Globus pallidus (tissue), 1 donor: ENCODE measurements around the gene RAC2.

Experiments used
- DNase-seq: peaks from one replicate; pipeline ENCODE4 v3.0.0-alpha.2; 2015; ENCODE audit warnings: low spot score

Gene RAC2

DNA sequence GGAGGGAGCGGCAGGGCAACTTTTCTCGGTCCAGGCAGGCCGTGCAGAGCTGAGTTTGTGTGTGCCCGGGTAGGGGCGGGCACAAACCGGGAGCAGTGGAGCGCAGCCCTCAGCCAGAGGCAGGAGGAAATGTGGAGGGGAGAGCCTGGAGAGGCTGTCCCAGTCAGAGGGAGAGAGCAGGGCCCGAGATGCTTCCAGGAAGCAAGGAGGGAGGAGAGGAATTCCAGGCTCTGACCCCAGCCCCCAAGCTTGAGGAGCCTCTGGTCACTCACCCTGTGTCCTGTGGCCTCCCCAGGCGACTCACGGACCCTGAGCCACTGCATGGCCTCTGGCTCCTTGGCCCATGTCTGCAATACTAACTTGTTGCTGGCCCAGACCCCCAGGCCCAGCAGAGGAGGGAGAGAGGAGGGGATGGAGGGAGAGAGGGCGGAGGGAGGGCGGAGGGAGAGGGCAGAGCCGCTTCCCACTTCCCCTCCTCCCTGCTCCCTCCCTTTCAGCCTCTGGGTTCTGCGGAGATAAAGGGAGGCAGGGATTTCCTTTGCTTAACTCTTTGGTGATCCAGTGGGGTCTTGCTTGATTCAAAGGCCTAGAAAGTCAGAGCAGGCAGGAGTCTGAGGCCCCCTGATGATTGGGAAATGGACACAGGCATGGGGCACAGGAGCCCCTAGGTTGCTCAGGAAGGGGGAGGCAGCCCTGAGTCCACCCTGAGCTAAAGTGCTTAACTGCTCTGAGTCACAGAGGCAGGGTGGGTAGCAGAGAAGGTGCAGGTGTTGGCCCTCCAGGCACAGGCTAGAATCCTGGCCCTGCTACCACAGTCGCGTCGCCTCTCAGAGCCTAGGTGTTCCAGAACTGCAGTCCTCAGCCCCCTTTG is 55.9 kb downstream of the RAC2 start, which contains the start of gene C1QTNF6:
TSS of gene C1QTNF6 (minus strand) at position 357 of the 871 bp plus-strand sequence. CDS start at position 323, 34 bp downstream.
- no peak for DNase-seq

DNA sequence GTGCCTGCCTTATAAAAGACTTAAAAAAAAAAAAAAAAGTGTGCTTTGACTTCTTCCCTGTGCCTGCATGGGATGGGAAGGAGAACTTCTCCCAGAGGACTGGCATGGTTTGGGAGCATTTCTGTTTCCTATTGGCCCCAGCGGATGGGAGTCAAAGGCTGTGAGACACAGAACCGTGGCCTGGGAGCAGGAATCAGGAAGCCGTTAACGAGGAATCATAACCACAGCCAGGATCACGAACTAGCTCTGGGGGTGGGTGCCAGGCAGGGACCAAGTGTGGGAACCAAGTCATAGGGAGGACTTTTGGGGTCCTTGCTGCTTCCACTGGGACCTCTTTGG is 56.5 kb downstream of the RAC2 start:
- DNase-seq: no peak

DNA sequence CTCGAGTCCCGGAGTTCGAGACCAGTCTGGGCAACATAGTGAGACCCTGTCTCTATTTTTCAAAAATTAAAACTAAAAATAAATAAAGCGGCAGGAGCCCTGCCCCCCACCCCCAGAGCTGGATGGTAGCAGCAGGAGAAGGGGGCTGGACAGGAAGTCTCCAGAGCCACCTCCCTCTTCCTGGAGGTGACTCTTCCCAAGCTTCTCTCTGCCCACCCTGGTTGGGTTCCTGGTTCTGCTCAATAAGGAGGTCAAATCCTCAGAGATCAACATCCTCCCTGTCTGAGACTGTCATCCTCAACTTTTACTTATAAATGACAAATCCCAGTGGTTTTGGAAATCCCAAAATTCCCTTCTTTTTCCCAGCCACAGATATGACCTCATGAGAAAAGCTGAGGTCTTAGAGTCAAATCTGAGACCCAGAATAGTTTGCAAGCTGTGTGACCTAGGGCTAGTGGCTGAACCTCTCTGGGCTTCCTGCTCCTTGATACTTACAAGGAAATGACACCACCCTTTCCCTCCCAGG is 57.0 kb downstream of the RAC2 start:
- DNase-seq: no peak

DNA sequence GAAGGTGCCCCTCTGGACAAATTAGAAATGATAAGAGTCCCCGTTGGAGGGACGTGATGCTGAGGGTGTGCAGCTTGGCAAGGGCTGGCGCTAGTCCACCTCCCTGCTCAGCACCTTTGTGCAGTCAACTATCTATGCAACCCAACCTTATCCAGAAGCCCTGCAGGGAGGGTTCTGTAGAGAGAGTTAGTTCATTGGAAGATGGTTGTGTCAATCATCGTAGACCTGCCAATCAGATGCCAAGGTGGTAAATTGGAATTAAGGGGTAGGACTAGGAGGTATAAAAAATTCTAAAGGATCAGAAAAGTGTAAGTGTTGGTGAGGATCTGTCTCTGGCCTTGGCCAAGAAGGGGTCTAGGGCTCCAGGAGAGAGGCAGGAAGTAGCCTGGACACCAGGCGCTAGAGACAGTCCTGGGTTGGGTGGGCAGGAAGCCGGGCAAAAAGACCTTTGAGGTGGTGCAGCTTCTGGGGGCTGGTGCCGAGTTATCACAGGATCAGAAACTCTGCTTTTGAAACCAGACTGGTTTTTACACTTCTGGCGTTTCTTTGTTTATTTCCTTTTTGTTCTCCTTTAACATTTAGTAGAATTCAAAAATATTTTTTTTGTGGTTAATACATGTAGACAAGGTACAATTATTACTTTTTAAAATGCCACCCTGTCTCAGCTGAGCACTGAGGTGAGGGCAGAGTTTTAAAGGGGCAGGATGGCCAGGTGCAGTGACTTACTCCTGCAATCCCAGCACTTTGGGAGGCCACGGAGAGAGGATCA is 57.7 kb downstream of the RAC2 start:
- peak; percentile 28 for DNase-seq

DNA sequence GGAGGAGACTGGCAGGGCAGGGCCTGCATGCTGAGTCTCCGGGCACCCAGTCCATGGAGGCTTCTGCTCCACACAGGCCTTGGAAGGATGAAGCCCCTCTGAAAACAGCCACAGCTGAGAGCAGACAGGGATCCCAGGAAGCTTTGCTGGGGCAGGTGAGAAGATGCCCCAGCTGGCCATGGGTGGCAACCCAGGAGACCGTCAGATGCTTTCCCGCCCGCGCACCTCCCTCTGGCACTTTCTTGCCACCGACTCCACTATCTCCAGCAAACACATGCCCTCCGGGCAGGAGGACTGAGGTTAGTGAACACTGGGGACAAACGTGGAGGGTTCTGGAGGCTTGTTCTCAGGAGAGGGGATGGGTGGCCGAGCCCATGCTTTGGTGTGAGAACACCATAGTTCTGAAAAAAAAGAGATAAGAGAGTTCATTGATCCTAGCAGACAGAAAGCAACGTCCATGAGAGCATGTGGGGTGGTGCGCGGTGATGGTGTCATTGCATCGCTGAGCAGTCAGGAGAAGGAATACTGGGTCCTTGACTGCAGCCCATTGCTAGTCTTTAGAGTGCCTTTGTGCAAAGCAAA is 58.3 kb downstream of the RAC2 start:
- no peak for DNase-seq

DNA sequence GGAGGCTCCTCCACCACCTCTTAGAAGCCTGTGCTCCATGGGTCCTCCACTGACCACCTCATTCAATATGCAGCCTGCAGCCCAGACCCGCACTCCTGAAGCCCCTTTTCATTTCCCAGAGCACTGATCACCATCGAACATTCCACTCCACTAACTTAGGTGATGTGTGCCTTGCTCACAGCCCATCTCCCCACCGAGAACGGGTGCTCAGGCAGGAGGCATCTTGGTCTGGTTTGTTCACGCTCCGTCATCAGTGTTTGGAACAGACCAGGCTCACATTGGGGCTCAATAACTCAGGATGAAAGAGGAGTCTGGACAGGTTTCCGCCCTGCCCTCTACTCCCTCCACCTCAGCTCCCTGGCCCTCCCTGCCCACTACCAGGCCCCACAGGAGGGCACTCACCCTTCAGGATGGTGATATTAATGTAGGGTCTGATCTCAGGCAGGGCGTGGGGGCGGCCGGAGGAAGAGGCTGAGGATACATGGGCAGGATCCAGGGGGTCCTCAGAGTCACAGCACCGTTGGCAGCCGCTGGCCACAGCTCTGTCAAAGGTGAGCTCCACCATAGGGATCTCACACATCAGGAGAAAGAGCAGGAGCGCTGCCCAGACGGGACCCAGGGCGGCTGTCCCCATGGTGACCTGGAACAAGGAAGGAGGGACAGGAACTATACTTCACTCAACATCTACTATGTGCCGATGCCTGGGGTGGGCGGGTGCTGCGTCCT is 59.1 kb downstream of the RAC2 start:
- DNase-seq: no peak

DNA sequence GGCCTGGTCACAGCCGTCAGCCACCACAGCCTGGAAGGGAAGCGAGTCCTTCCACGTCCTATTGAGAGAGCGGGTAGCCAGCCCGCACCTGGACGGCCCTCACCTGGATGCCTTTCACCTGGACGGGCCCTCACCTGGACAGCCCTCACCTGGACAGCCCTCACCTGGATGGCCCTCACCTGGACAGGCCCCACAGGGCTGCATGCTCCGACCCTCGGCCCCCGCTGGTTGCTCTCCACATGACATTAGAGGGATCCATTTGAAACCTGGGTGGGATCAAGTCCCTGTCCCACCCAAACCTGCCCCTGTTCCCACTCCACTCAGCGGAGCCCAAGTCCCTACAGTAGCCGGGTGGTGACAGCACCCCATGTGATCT is 59.7 kb downstream of the RAC2 start:
- DNase-seq: no peak

DNA sequence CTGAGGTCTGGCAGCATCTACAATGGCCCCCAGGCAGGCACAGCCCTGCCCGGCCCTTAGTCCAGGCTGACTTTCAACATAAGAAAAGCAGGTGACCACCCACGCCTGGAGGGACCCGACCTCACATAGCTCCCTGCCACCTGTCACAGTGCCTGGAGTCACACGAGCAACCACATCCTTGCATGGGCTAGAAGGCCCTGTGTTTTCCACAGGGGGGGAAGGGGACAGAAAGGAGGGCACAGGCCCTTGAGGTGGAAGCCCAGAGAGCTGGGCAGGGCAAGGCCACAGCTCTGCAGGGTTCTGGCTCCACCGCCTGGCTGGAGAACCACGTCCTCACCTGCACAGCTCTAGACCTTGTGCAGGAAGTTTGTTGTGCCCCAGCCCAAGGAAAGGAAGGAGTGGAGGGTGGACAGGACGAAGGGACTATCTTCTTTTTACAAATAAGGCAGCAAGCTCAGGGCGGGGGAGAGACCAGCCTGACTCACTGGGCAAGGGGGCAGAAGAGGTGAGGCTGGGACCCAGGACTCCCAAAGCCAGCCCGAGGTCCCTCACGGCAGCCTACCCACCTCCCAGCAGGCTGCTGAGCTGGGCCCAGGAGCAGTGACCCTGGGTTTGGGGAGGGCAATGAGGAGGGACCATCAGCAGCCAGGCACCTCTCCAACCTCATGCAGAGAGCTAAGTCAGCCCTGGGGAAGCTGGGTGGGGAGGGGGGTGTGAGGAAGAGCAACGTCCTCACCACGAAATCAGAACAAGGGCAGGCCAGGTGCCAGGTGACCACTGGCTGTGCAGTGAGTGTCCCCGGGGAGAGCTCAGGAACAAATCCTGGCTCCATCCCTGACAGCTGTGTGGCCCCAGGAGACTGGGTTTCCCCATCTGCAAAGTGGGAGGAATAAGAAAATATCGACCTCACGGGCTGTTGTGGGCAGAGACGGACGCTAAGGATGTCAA is 60.4 kb downstream of the RAC2 start:
- no peak for DNase-seq

DNA sequence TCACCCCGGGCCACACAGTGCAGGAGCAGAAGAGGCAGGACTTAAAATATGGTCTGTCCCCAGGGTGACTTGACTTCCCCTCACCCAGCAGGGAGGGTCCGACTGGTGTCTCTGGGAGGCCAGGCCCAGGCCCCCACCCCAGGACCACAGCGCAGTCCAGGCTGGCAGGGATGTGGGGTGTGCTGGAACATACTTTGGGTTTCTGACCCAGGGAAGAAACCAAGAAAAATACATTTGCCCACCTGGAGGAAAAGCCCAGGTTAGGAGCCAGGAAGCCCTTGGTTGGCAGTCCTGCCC is 61.2 kb downstream of the RAC2 start:
- DNase-seq: no peak

DNA sequence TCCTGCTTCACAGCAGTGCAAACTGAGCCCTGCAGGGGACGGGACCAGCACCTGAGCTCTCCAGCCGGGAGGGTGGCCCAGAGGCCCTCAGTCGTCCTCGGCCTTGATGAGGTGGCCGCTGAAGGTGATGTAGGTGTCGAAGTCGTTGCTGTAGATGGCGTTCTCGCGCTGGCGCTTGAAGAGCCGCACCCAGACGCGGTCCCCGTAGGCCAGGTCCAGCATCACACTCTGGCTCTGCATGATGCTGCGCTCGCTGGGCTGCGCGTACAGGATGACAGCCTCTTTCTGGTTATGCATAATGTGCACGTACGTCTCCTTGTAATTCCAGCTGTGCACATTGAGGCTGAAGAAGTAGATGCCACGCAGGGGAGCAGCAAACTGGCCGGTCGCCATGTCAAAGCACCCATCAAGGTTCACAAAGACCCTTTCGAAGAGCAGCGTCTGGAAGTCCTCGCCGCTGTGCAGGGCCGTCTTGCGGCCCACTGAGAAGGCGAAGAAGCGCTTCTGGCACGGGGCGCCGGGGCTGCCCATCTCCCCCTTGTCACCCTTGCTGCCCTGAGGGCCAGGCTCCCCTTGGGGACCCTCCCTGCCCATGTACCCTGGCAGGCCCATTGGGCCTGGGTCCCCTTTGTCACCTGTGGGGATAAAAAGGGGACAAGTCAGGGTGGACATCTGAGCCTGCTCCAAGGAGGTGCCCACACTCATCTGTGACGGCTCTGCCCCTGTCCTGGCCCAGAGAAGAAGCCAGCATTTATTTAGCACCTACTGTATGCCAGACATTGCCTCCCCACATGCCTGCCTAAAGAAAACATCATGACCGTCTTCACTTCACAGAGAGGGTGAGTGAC is 61.7 kb downstream of the RAC2 start:
- no peak for DNase-seq

DNA sequence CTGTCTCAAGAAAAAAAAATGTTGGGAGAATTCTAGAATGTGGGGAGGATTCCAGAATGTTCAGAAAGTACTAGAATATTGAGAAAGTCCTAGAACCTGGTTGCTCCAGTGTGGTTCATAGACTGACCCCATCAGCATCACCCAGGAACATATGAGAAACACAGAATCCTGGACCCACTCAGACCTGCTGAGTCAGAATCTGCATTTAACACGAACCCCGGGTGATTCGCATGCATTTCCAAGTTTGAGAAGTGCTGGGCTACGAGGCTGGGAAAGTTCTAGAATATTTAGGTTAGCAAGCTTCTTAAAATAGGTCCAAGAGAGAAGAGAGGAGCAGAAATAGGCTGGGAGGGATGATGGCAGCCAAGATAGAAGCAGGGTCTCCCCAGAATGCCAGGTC is 62.4 kb downstream of the RAC2 start:
- no peak for DNase-seq

DNA sequence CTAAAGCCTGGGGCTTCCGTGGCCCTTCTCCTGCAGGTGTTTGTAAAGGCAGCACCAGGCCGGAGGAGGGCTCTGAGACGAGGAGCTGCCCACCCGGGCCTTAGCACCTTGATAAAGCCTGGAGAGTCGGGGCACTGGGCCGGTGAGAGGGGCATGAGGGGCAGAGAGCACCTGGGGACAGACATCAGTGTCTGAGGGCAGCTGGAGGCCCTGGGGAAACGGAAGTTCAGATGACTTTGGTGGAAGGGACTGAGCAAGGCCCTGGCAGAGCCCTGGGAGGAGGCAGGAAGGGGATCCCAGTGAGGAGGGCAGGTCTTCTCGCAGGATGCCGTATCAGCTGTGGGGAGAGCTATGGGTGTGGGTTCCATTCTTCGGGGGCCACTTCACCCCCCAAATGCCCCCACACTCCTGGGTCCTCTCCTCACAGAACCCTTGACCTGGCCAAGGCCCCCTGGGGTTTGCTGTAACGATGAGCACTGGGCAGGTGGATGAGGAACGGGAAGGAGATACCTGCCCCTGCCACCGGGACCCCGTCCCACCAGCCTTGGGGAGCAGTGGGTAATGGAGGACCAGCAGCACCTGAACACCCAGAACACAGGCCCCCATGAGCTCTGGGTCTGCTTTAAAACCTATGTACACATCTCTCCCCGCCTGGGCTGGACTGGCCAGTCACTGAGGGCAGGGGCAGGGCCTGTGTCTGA is 63.4 kb downstream of the RAC2 start:
- no peak for DNase-seq

DNA sequence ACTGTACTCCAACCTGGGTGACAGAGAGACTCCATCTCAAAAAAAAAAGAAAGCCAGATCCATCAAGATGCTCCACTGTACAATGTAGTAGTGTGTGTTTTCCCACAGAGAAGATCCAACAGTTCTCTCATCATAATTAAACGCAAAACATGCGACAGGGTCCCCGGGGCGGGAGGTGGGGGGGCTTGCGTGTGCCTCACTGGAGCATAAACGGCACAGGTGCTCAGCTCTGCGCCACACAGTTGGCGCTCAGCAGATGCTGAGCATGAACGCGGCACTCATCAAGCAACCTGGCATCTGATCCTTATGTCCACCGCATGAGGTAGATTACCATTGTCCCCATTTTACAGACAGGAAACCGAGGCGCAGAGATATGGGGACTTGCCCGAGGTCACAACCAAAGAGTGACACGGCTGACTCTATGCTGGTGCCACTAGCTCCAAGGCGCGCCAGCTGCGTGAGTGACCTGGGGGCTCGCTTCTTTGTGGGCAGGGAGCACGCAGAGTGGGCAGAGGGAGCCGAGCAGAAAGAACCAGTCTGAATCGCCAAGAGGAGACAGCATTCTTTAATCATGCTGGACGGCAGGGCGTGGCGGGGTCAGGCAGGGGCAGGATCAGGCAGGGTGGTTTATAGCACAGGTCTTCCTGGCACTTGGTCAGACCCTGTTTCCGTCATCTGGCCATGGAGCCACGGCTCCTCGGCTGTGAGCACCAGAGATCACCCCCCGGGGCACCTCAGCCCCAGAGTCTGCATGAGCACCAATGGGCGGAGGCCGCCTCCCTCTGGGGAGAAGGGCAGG is 64.2 kb downstream of the RAC2 start:
- DNase-seq: no peak

DNA sequence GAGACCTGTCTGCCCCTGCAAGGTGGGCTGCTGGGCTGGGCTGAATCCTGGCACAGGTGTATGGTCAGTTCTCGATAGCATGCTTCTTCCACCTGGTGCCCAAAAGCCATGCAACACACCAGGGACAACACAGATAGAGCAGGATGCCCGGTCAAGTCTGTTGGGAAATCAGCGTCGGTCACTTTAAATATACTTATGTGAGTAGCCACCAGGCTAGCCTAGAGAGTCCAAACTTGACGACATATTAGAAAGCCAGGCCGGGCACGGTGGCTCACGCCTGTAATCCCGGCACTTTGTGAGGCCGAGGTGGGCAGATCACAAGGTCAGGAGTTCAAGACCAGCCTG is 65.0 kb downstream of the RAC2 start:
- no peak for DNase-seq

DNA sequence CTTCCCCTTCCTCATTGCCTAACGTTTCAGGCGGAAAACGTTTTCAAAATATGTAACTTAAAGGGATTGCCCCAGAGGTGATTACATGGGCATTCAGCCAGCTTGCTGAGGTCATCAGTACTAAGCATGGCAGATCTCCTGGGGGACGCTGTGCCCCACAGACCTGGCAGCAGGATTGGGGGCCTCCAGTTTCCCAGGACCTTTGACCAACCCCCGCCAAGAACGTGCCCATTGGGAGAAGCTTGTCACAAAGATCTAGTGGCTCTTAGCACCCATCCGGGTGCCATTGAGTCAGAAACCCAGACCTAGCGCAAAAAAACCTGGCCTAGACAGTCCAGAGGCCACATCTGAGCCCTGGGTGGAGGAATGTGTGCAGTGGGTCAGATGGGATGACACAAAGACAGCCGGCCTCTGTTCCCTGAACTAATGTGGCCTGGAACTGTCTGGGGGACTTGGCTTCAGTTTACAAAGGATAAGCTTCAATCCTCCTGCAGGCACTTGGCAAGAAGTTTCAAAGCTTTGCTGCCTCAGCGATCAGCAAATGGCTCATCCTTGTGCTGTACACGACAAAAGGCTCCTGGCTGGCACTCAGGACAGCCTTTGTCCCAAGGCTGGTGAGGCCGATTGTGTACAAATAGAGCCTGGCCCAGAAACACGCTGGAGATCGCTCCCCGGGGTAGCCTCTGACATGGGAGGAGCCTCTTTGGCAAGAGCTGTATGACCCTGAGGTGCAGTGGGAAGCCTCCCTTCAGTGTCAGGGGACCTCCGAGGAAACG is 65.5 kb downstream of the RAC2 start:
- no peak for DNase-seq

DNA sequence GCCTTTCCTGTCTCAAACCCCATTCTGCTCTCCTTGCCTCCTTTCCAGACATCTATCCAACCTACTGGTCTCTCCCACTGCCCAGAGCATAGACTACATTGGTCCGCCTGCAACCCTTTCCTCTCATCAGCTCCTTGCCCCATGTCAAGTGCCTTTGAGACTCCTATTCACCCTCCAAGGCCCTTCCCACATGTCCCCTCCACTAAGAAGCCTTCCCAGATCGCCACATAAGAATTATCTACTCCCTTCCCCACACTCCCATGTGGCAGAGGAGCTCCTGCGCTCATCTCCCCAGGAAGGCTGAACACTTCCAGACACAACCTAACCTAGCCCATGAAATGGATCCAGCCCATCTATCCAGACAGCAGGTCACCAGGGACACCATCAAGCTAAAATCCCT is 66.3 kb downstream of the RAC2 start:
- DNase-seq: no peak

DNA sequence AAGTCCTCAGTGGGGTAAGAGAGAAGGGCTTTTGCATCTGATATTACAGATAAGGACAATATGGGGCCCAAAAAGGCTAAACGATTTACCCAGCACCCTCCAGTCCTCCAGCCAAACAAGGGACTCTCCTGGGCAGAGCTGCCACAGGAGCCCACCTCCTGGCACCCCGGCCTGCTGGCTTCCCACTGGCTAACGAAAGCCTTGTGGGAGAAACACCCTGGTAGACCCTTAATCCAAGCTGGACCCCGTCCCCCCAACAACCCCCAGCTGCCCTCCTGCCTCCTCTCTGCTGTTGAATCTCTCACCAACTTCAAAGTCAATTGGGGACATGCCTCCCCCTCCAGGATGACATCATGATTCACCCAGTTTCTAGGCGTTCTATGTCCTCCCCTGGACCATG is 66.8 kb downstream of the RAC2 start:
- no peak for DNase-seq

DNA sequence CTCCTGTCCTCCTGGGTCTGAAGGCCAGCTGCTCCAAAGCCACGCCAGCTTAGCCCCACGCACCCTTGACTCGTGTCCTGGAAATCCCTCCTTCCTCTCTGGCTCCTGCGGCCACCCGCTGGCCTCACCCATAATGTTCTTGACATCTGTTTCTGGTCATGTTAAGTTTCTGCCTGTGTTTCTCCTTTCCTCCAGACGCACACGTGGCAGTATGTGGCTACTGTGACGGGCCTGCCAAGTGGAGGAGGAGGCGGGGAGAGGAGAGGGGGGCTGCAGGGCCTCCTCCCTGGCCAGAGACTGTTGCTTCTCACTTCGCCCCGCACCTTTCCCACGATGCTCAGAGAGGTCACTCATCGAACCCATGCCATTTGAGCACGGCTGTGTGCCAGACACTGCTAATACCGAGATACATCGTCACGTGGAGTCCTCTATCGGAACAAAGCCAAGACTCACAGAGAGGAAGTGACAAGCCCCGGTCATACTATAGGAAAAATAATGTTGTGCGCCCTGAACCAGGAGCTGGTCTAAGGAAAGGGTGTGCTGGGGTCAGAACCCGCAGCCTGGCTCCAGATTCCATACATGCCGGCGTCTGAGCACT is 67.5 kb downstream of the RAC2 start:
- DNase-seq: peak; percentile 64
